GM12891 (cell line): ENCODE results near the gene GGPS1.

Experiments
- DNase-seq: peaks from one replicate; pipeline ENCODE4 v3.0.0; 2011; ENCODE audit warnings: low spot score; ENCODE audit not compliant: insufficient read length
- FAIRE-seq: peaks from 2 replicates; lab custom pipeline; 2011; peaks lifted over from hg19 to GRCh38; lab: Jason Lieb, UNC
- PAX5 ChIP-seq: IDR thresholded peaks from 2 replicates; pipeline ENCODE4 v1.6.1; 2011; ENCODE audit warnings: low read length, moderate library complexity, mild to moderate bottlenecking; ENCODE audit not compliant: insufficient read depth, severe bottlenecking
- POLR2A ChIP-seq: IDR thresholded peaks from 2 replicates; pipeline ENCODE4 v1.6.1; 2011; ENCODE audit warnings: low read depth, low read length, control low read depth
- POLR2AphosphoS5 ChIP-seq: IDR thresholded peaks from 2 replicates; pipeline ENCODE4 v1.6.1; 2011; ENCODE audit warnings: low read depth, low read length, control low read depth
- POU2F2 ChIP-seq: IDR thresholded peaks from 2 replicates; pipeline ENCODE4 v1.6.1; 2011; ENCODE audit warnings: low read depth, mild to moderate bottlenecking, control low read depth, low read length, moderate library complexity
- SPI1 ChIP-seq: IDR thresholded peaks from 2 replicates; pipeline ENCODE4 v1.6.1; 2011; ENCODE audit warnings: low read depth, low read length, control low read depth
- TAF1 ChIP-seq: IDR thresholded peaks from 2 replicates; pipeline ENCODE4 v1.6.1; 2011; ENCODE audit warnings: low read depth, low read length, control low read depth

GGPS1 gene

GRCh38 chr1:235290740-235291502, 37.4 kb upstream of the GGPS1 start:
- DNase-seq (no peak), FAIRE-seq (peak; percentile 41)
- TF ChIP-seq POLR2AphosphoS5 (no peak), POU2F2 (no peak), POLR2A (no peak), TAF1 (no peak), SPI1 (no peak), PAX5 (no peak)

GRCh38 chr1:235291599-235292091, 36.7 kb upstream of the GGPS1 start:
- TF ChIP-seq POLR2A (no peak), SPI1 (no peak), TAF1 (no peak), POLR2AphosphoS5 (no peak), POU2F2 (no peak), PAX5 (no peak)
- DNase-seq (no peak), FAIRE-seq (peak; percentile 47)

GRCh38 chr1:235292790-235293189, 35.6 kb upstream of the GGPS1 start:
- FAIRE-seq (peak; percentile 61), DNase-seq (no peak)
- TF ChIP-seq POLR2AphosphoS5 (no peak), POLR2A (no peak)

GRCh38 chr1:235293322-235293942, 34.9 kb upstream of the GGPS1 start:
- FAIRE-seq (no peak), DNase-seq (no peak)
- no peak for TF ChIP-seq POU2F2
- TF ChIP-seq PAX5, result no peak
- no peak for TF ChIP-seq SPI1
- TF ChIP-seq POLR2AphosphoS5, result no peak
- no peak for TF ChIP-seq POLR2A
- TF ChIP-seq TAF1, result no peak

- FAIRE-seq, result no peak
- TF ChIP-seq TAF1, result no peak
- no peak for TF ChIP-seq PAX5
- no peak for TF ChIP-seq POLR2AphosphoS5
- no peak for TF ChIP-seq SPI1
- TF ChIP-seq POU2F2, result no peak
- TF ChIP-seq POLR2A, result no peak
- DNase-seq, result no peak
Measured at GRCh38 chr1:235295902-235296350, 32.4 kb upstream of the GGPS1 start.

GRCh38 chr1:235296729-235297128, 31.6 kb upstream of the GGPS1 start:
- DNase-seq (no peak), FAIRE-seq (no peak)
- TF ChIP-seq PAX5, result no peak
- TF ChIP-seq POU2F2, result no peak
- TF ChIP-seq POLR2AphosphoS5, result no peak
- no peak for TF ChIP-seq POLR2A
- TF ChIP-seq TAF1, result no peak
- no peak for TF ChIP-seq SPI1

GRCh38 chr1:235297579-235297978, 30.8 kb upstream of the GGPS1 start:
- TF ChIP-seq POLR2A (no peak), TAF1 (no peak), PAX5 (no peak), POU2F2 (no peak), SPI1 (no peak), POLR2AphosphoS5 (no peak)
- DNase-seq (no peak), FAIRE-seq (no peak)

GRCh38 chr1:235298758-235299157, 29.6 kb upstream of the GGPS1 start:
- TF ChIP-seq POU2F2, result no peak
- TF ChIP-seq SPI1, result no peak
- no peak for TF ChIP-seq POLR2A
- TF ChIP-seq POLR2AphosphoS5, result no peak
- TF ChIP-seq TAF1, result no peak
- TF ChIP-seq PAX5, result no peak
- FAIRE-seq (no peak), DNase-seq (no peak)

- FAIRE-seq (no peak), DNase-seq (no peak)
- TF ChIP-seq POLR2A (no peak), POLR2AphosphoS5 (no peak), SPI1 (no peak), POU2F2 (no peak), TAF1 (no peak), PAX5 (no peak)
Measured at GRCh38 chr1:235299169-235299858, 29.1 kb upstream of the GGPS1 start.
